Iris pigment epithelial cell (primary cell): Measurements from ENCODE around the gene SIKE1.
A peak's percentile ranks its signal among the peaks of the same experiment; 100 is the strongest.
"Not testable (repeated sequence)": the region's sequence is repeated elsewhere in the genome, so short reads cannot be mapped to it uniquely, and the experiment has no call there.

Experiments
- DNase-seq: peaks from one replicate; pipeline ENCODE4 v3.0.0-alpha.2; 2011; ENCODE audit warnings: low read depth

SIKE1 gene

DNA sequence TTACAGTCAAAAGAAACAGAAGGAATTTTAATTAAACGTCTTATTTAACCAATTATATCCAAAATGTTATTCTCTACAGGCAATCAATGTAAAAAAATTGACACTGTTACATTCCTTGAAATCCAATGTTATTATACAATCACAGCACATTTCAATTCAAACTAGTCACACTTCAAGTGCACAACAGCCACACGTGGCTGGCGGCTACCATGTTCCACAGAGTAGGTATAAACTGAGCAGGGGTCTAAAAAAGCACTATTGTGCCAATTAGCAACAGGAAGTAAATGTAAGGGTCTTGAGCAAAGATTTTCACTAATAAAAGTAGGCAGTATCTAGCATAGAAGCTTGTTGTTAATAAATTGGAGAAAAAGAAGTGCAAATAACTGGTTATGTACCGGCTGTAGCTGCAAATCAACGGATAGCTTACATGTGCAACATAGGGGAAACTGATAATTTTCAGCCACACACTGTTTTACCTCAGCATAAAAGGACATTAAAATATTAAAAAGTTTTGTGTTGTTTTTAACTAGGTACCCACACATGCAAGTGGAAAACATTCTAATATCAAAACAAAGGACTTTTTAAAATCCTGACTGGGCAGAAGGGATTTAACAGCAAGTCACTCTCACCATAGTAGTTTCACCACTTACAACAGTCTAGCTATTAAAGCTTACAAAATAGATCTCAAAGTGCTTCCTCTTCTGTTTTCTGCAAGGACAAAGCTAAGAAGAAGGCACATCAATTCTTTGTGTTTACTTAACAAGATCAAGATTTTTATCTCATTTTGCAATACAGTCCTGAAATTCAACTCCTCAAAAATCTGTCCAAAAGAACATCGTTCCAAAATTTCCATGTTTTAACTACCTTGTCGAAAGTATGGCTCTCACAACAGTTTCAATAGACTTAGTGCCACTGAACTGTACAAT is 25.2 kb downstream of the SIKE1 start:
- peak; percentile 28 for DNase-seq

- not testable (repeated sequence) for DNase-seq
Observed at GRCh38 chr1:114753702-114754101, 26.8 kb downstream of the SIKE1 start.

DNA sequence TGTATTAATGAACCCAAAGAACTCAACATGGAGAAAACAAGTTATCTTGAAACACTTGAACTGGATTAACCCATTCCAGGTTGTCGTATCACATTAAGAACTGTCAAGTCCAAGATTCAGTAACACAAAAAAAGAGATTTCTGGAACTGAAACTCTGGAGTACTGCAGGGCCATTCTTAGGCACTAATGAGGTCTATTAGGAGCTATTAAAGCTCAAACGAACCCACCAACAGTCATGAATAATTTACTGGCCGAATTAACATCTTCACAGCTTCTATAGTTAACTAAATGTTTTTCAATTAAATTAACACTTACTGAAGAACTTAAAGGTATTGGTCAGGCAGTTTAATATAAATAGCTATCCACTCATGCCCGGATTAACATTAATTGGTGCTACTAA is 27.3 kb downstream of the SIKE1 start:
- no peak for DNase-seq

DNA sequence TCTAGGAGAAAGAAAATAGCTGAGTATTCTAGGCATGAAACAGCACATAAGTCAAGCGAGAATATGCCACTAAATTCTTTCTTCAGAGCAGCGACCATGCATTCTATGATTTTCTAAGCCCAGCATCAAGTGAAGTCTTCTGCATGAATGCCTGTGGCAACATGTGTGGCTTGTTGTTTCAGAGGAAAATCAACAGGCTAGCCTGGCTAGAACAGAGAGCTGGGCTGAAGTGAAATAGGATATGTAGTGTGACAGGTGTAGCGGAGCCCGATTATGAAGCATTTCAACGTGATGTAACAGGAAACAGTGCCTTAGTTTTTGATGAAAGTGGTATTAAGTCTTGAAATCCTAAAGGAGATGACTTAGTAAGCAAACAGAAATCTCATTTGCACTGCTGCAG is 29.7 kb downstream of the SIKE1 start:
- peak; percentile 58 for DNase-seq

- no peak for DNase-seq
Observed at GRCh38 chr1:114749835-114750234, 30.6 kb downstream of the SIKE1 start.

DNA sequence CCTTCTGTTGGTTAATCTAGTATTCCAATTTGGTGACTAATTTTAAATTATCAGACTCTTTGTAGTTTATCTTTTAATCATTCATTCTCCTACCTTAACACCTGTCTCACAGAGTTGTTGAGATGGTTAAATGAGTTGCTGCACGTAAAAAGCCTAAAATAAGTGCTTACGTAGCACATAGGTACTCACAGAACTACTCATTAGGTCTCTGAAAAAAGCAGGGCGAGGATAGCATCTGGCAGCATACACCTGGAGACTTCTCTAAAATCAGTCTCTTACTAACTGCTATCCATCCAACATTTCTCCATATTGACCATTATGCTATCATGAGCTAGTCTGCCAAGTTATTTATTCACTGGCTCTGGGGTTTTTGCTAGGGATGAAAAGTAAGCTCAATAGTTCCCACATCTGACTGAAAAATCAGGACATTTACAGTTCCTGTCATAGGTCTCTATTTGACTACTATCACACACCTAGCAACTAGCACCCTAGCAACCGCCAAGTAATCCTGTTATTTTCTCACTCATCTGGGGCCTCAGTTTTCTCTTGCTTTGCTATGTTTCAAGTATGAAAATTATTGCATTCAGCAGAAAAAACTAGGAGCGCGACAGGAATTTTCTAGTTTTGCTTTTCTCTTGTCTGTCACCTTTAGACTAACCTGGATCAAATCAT is 33.9 kb downstream of the SIKE1 start:
- DNase-seq = no peak

DNA sequence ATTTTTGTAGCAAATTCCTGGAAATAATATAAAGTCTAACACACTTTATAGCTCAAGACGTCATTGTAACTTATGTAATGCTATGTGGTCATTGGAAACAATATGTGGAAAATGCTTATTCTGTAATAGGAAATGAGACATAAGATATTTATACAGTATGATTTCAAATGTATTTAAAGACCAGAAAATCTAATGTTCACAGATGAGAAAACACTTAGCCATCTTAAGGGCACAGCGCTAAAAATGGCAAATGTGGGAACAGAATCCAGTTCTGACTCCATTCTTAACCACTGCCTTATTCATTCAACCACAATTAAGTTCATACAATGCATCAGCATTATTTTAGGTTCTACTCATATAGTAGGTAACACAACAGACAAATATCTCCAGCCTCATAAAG is 35.2 kb downstream of the SIKE1 start:
- DNase-seq = peak; percentile 16

GRCh38 chr1:114741963-114742746 is 38.3 kb downstream of the SIKE1 start:
- DNase-seq = no peak

GRCh38 chr1:114740331-114740730 is 40.2 kb downstream of the SIKE1 start:
- no peak for DNase-seq

DNA sequence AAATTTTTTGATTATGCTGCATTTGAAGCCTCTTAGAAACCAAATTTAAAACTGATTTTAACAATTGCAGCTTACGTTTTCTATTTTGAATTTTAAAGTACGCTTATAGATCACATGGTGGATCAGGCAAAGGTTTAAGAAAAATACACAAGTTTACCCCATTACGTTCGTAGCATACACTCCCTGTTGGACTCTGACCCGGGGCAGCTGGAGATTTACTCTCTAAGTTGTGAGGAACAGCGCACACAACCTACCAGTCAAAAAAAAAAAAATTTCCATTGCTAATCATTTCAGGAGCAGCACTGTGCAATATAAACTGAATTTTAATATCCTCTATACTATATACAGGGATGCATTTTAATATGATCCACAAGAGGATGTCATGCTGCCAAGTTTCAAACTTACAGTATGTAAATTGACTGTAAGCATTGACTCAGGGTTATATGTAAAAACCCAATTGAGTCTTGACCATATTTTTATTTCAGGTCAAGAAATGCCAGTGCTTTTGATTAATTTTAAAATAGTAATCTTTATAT is 43.1 kb downstream of the SIKE1 start:
- no peak for DNase-seq

DNA sequence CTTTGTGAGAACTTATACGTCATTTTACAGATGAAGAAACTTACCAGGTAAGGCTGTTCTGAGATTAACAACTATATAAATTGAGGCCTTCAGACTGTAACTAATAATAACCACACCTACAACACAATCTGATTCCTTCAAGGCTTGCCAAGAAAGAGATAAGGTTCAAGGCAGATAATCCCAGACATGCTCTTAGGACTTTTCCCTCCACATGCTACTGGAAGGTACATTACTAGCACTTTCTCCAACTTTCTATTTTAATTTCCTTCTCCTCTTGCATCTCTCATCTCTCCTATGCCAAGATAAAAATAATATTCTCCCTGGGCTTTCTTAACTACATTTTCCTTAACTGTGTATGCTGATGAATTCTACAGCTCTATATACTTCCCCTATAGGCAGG is 45.0 kb downstream of the SIKE1 start:
- no peak for DNase-seq

GRCh38 chr1:114729782-114730181 is 50.7 kb downstream of the SIKE1 start:
- no peak for DNase-seq

DNA sequence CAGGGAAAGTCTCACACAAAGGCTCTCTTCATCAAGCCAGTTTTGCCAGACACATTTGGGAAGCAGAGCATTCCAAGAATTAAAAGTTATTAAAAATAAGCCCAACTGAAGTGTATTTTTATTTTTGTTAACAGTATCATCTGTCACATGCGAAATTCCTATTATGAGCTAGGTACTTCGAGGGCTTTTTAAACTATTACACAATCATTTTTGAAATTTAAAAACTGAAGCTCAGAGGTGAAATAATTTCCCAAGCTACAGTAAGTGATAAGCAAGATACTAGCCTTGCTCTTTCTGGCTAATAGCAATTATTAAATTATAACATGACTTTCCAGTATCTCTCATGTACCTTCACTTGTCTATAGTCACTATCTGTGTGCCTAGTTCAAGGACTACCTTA is 51.9 kb downstream of the SIKE1 start:
- DNase-seq = no peak

DNA sequence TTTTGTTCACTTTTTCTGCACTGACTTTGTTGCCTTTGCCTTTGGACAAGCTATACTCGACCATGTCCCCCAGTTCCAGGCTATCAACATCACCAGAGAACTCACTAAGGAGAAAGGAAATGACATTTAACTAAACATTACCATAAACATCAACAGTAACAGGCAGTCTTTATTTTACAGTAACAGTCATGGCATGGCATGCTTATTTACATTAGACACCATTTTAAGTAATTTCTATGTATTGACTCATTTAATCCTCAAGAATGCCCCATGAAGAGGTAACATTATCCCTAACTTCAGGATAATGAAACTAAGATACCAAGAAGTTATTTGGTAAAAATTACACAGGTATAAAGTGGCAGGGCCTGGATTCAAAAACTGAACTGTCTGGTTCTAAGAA is 55.3 kb downstream of the SIKE1 start:
- peak; percentile 13 for DNase-seq

DNA sequence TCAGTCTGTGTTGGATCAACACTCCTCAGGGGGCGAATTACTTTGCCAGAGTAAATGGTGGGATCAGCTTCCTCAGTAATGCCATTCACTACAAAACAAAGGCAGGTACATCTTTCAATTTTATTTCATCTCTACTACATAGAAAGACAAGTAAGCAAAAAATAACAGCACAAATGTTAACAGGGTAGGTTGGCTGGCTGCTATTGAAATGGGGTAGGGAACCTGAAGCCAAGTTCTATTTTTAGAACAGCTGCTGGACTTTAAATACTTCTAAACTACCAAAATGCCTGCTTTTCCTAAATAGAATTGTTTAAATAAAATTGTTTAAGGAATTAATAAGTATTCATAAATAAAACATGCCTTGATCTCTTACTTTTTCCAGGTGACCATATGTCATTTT is 56.6 kb downstream of the SIKE1 start:
- DNase-seq = no peak

GRCh38 chr1:114723457-114723856 is 57.0 kb downstream of the SIKE1 start:
- no peak for DNase-seq

DNA sequence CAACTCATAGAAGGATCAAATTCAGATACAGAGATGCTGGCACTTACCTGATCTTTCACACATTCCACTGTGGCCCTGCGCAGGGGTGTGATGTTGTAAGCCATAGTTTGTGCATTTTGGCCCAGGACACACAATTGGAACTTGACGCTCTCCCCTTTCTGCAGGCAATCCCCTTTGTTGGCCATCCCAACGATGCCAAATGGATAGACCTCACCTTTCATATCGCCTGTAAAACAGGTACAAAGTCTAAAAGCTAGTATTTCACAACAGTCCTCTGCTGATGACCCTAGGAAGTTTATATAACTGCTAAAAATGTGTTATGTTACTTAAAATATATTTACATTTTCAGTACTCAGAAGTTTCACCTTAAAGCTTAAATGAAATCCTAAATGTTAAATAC is 60.0 kb downstream of the SIKE1 start:
- DNase-seq = no peak
